Endodermal cell (in vitro differentiated cells): ENCODE measurements around the gene SLC5A6. TPM values are rescaled to one million over a fixed set of nuclear protein-coding genes. Genes with fewer than 3 reads are reported as not detected.

Source experiments
- DNase-seq: peaks from one replicate; pipeline ENCODE4 v3.0.0-alpha.2; 2017
- H3K27ac ChIP-seq: 2 replicates; pipeline ENCODE4 v1.5.1; 2013; ENCODE audit warnings: mild to moderate bottlenecking, low read depth, low read length, moderate library complexity
- H3K27me3 ChIP-seq: 2 replicates; pipeline ENCODE4 v1.6.1; 2013; ENCODE audit warnings: mild to moderate bottlenecking, low read length, moderate library complexity; ENCODE audit not compliant: insufficient read depth, control insufficient read depth, poor library complexity, severe bottlenecking
- H3K36me3 ChIP-seq: 2 replicates; pipeline ENCODE4 v1.7.0; 2013; ENCODE audit warnings: mild to moderate bottlenecking, low read length, moderate library complexity; ENCODE audit not compliant: control insufficient read depth, insufficient read depth
- H3K4me1 ChIP-seq: one replicate; pipeline ENCODE4 v1.7.0; 2013; ENCODE audit warnings: low read length; ENCODE audit not compliant: control insufficient read depth, insufficient read depth
- H3K4me3 ChIP-seq: 2 replicates; pipeline ENCODE4 v1.5.1; 2013; ENCODE audit warnings: mild to moderate bottlenecking, low read length, moderate library complexity
- H3K9ac ChIP-seq: 2 replicates; pipeline ENCODE4 v1.6.1; 2013; ENCODE audit warnings: mild to moderate bottlenecking, low read length, moderate library complexity; ENCODE audit not compliant: poor library complexity, severe bottlenecking; ENCODE audit errors: extremely low read depth
- H3K9me3 ChIP-seq: 2 replicates; pipeline ENCODE4 v1.6.1; 2013; ENCODE audit warnings: mild to moderate bottlenecking, low read length, moderate library complexity; ENCODE audit not compliant: control insufficient read depth
- H3K27ac Mint-ChIP-seq: 2 replicates; pipeline ENCODE4 v1.8.0; 2020; ENCODE audit warnings: mixed read lengths
- H3K27me3 Mint-ChIP-seq: 2 replicates; pipeline ENCODE4 v1.8.0; 2021; ENCODE audit warnings: mild to moderate bottlenecking, mixed read lengths; ENCODE audit not compliant: insufficient read depth
- H3K36me3 Mint-ChIP-seq: 2 replicates; pipeline ENCODE4 v1.8.0; 2020; ENCODE audit warnings: low read depth, mixed read lengths
- H3K4me1 Mint-ChIP-seq: 2 replicates; pipeline ENCODE4 v1.8.0; 2020; ENCODE audit warnings: mixed read lengths
- H3K4me3 Mint-ChIP-seq: 2 replicates; pipeline ENCODE4 v1.8.0; 2020; ENCODE audit warnings: mild to moderate bottlenecking, moderate library complexity, mixed read lengths
- H3K9me3 Mint-ChIP-seq: 2 replicates; pipeline ENCODE4 v1.8.0; 2020; ENCODE audit warnings: mild to moderate bottlenecking, mixed read lengths
- CTCF ChIP-seq: fragments of 200-600 bp; sonication (generic); conservative IDR thresholded peaks from 2 replicates; pipeline ENCODE4 v1.5.0; 2021; ENCODE audit warnings: antibody characterized with exemption, mild to moderate bottlenecking
- WGBS, 2 experiments: methylation state at CpG; one replicate each; pipeline versions ENCODE4 v1.1.5 to v1.1.7; 2013; ENCODE audit warnings: missing lambda C conversion rate in 2 of 2, mixed read lengths in 1 of 2; ENCODE audit not compliant: insufficient coverage in 1 of 2, insufficient read length in 1 of 2; 5-methylcytosine and 5-hydroxymethylcytosine counted together
- total RNA-seq, 2 donors: library from RNA; stranded (reverse); fragmentation: NEBNext Ultra II Directional in 1 of 2; extraction: Animal tissue kit (Norgen Biotek cat#: 25700) in 1 of 2; gene quantifications; 2 replicates in 1 of 2; 3 replicates in 1 of 2; pipeline ENCODE4 v1.2.1, GENCODE V29; 2021

Gene SLC5A6
- total RNA-seq, 2 donors from 2014 or later = 115 to 125 TPM

GRCh38 chr2:27233341-27233740 is 21.3 kb upstream of the SLC5A6 start:
- Histone ChIP-seq H3K4me1 (no peaks in the 10 kb centered on the region), H3K36me3 (peaks cover 89% of the 10 kb centered on the region), H3K9me3 (no peaks in the 10 kb centered on the region), H3K27ac (no peak overlapping the region), H3K9ac (no peak overlapping the region), H3K4me3 (no peak overlapping the region), H3K27me3 (no peaks in the 10 kb centered on the region)
- Mint-ChIP-seq H3K36me3 (peaks cover 84% of the 10 kb centered on the region), H3K9me3 (no peaks in the 10 kb centered on the region), H3K4me1 (no peaks in the 10 kb centered on the region), H3K4me3 (no peak overlapping the region), H3K27ac (no peak overlapping the region), H3K27me3 (no peaks in the 10 kb centered on the region)
- TF ChIP-seq CTCF = no peak
- no peak for DNase-seq
- 95 to 97% methylated on average over 11 to 14 of the region's 14 CpGs for WGBS, 2 experiments

DNA sequence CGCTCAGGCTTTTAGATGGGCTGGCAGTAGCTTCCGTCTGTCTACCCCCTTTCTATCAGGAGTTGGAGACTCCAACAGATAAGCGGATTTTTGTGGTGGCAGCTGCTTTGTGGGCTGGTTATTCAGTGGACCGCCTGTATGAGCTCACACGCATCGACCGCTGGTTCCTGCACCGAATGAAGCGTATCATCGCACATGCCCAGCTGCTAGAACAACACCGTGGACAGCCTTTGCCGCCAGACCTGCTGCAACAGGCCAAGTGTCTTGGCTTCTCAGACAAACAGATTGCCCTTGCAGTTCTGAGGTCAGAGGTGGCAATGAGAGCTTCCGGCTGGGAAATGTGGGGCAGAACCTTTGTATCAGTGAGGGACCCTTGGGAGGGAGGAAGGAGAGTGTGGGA is 19.9 kb upstream of the SLC5A6 start:
- Histone ChIP-seq H3K36me3 (peaks cover 90% of the 10 kb centered on the region), H3K9me3 (no peaks in the 10 kb centered on the region), H3K27me3 (no peaks in the 10 kb centered on the region), H3K4me1 (no peaks in the 10 kb centered on the region), H3K9ac (no peak overlapping the region), H3K27ac (no peak overlapping the region), H3K4me3 (no peak overlapping the region)
- Mint-ChIP-seq H3K4me1 (no peaks in the 10 kb centered on the region), H3K9me3 (no peaks in the 10 kb centered on the region), H3K4me3 (no peak overlapping the region), H3K36me3 (peaks cover 85% of the 10 kb centered on the region), H3K27me3 (no peaks in the 10 kb centered on the region), H3K27ac (no peak overlapping the region)
- TF ChIP-seq CTCF = no peak
- DNase-seq = no peak
- 97 to 98% methylated on average over 13 of the region's 13 CpGs for WGBS, 2 experiments

DNA sequence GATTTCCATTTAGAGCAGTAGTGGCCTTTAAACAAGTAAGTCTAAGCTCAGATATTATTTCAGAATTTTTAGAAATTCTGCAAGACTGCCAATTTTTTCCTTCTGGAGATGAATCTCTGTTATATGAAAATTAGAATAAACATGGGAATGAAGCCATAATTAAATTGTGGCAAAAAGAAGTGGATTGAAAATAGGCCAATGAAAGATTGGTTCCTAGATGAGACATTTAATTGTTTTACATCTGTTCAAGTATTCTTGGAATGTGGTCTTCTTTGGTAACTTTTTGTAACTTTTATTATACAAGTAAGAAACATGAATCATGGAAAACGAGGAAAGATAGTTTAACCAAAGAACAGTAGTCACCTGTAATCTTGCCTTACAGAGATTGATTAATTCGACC is 15.4 kb upstream of the SLC5A6 start:
- no peak overlapping the region for H3K27ac ChIP-seq
- H3K36me3 ChIP-seq = peaks cover 86% of the 10 kb centered on the region
- H3K9me3 ChIP-seq = no peaks in the 10 kb centered on the region
- H3K36me3 Mint-ChIP-seq = peaks cover 80% of the 10 kb centered on the region
- H3K9me3 Mint-ChIP-seq = no peaks in the 10 kb centered on the region
- no peak overlapping the region for H3K27ac Mint-ChIP-seq
- 95 to 100% methylated on average over 1 to 2 of the region's 2 CpGs for WGBS, 2 experiments
- no peaks in the 10 kb centered on the region for H3K4me1 ChIP-seq
- DNase-seq = no peak
- no peak overlapping the region for H3K9ac ChIP-seq
- H3K27me3 Mint-ChIP-seq = no peaks in the 10 kb centered on the region
- H3K27me3 ChIP-seq = no peaks in the 10 kb centered on the region
- no peak for TF ChIP-seq CTCF
- H3K4me1 Mint-ChIP-seq = no peaks in the 10 kb centered on the region
- H3K4me3 ChIP-seq = no peak overlapping the region
- no peak overlapping the region for H3K4me3 Mint-ChIP-seq
